HG03457 (cell line): ENCODE data around the gene PIGA.
"Not testable (repeated sequence)": the region's sequence is repeated elsewhere in the genome, so short reads cannot be mapped to it uniquely, and the experiment has no call there.

ENCODE experiments used
- ATAC-seq: cut with Tn5 transposase; IDR thresholded peaks from one replicate; pipeline ENCODE4 v1.9.1; 2021; ENCODE audit warnings: moderate number of reproducible peaks; ENCODE audit not compliant: unreplicated experiment

Gene PIGA

DNA sequence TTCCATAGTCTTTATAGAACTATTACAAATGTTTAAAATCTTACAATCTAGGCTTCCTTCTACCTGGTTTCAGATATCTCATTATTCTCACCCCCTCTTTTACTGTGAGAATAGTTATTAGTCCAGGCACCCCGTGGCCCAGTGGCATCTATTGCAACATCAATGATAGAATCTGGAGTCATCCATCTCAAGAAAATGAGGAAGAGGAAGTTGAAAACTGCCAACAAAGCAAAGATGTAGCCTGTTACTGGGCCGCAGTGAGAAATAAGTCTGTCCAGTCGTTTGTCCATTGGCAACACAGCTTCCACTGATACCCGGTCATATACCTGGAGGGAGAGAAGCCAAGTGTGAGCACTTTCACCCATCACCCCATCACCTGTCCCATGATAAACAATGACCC, 13.9 kb downstream of the PIGA start:
- ATAC-seq, result no peak

GRCh38 chrX:15320297-15320696, 15.0 kb downstream of the PIGA start:
- ATAC-seq, result no peak

- no peak for ATAC-seq
These were observed 16.2 kb downstream of the PIGA start for GRCh38 chrX:15319075-15319474.

- ATAC-seq, result no peak
These were observed 19.8 kb downstream of the PIGA start, which contains the start of gene ASB11 for GRCh38 chrX:15315509-15315908. Gene ASB11 (minus strand): TSS chrX:15315640. CDS start chrX:15315605, 35 bp downstream.

DNA sequence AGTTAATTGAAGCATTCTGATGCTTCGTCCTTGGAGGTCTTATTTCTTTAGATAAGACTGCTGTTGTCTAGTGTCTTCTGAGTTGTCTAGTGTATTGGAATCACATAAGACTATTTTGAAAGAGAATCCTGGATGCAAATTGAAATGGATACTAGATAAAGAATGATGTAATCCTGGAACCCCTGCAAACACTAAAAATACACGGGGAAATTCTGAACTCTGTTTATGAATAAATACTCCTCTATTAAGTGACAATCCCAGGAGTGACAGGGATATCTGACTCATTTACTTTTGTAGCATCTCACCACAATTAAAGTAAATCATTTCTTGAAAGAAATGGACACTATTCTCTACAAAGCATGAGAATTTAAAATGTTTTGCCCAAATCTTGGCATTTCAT, 20.9 kb downstream of the PIGA start:
- ATAC-seq, result no peak

- no peak for ATAC-seq
These were observed 24.2 kb downstream of the PIGA start for GRCh38 chrX:15311119-15311518.

DNA sequence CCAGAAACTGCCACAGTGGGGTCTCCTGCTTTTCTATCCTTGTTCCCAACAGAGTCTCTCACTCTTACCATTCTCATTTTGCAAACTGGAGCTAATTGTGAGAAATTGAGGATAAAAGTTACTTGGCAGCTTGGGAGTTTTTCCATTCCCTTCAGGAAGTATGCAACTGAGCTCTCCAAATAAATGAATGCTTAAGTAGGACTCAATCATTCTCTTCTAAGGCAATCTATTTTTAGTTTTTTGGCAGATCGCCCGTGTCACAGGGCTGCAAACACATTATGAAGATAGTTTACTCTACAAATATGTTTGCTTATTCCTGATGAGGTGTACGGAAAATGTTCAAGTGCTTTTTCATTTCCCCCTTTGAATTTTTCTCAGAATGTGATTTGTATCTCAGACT, 25.2 kb downstream of the PIGA start:
- no peak for ATAC-seq

DNA sequence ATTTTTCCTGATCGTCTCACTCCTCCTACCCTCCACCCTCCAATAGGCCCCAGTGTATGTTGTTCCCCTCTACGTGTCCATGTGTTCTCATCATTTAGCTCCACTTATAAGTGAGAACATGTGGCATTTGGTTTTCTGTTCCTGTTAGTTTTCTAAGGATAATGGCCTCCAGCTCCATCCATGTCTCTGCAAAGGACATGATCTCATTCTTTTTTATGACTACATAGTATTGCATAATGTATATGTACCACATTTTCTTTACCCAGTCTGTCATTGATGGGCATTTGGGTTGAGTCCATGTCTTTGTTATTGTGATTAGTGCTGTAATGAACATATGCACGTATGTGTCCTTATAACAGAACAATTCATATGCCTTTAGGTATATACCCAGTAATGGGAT, 29.4 kb downstream of the PIGA start:
- ATAC-seq, result not testable (repeated sequence)

DNA sequence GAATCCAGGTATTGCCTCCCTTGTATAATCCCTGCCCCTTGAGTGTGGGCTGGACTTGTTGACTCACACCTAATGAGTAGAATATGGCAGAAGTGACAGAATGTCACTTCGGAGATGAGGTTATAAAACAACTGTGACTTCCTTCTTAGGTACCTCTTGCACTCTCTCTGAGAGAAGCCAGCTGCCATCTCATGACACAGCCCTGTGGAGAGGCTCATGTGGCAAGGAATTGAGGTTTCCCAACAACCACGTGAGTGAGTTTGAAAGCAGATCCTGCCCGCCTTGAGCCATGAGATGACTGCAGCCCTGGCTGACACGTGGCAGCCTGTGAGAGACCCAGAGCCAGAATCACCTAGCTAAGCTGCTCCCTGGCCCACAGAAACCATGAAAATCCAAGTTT, 33.4 kb downstream of the PIGA start:
- no peak for ATAC-seq

GRCh38 chrX:15299941-15300851, 35.1 kb downstream of the PIGA start:
- no peak for ATAC-seq

- no peak for ATAC-seq
These were observed 36.5 kb downstream of the PIGA start for GRCh38 chrX:15298780-15299179.

DNA sequence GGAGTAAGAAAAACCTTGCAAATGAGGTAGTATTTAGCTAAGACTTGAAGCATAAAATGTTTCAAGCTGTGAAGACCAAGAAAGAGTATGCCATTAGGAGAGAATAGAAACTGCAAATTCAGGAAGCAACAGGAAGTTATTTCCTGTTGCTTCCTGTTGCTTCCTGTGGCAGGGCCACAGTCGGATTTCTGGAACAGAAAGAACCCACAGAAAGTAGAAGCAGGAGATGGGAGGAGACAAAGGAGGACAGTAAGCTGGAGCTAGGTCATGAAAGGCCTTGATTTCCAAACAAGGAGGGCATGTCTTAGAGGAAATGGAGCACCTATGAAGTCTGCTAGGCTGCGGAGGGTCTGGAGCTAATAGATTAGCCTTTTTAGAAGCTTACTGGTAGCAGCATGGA, 37.1 kb downstream of the PIGA start:
- no peak for ATAC-seq

- ATAC-seq, result no peak
These were observed 41.9 kb downstream of the PIGA start for GRCh38 chrX:15293451-15293850.

DNA sequence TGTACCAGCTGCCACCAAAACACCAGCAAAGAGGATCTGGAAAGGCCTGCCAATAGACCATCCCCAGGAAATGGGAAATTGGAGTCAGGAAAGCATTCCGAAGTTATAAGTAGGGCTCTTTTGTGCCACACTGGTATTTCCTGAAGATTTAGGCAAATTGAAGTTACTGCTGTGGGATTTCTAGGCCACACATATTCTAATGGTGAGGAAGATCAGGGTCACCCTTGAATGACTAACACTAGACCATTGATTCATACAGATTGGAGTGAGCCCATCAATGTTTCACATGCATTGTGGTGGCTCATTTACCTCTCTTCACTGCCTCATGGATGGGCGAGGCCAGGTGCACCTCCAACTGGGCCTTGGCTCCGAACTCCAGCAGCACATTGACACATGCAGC, 42.5 kb downstream of the PIGA start:
- ATAC-seq, result no peak

DNA sequence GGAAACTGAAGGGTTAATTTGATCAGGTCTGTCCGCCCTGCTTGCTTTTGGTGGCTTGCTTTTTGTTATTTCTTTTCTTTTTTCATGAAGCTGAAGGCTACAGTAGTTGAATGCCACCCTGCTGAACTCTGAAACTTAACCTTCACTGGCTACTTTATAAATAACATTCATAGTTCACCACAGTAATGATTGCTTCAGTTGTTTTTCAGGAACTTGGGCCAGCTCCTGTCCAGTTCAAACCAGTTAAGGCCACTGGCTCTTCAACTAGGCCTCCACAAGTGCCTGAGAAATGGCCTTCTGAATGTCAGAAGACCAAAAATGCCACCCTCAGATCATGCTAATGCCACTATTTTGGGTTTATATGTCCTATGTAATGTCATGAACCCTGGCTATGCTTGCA, 57.7 kb downstream of the PIGA start:
- no peak for ATAC-seq

DNA sequence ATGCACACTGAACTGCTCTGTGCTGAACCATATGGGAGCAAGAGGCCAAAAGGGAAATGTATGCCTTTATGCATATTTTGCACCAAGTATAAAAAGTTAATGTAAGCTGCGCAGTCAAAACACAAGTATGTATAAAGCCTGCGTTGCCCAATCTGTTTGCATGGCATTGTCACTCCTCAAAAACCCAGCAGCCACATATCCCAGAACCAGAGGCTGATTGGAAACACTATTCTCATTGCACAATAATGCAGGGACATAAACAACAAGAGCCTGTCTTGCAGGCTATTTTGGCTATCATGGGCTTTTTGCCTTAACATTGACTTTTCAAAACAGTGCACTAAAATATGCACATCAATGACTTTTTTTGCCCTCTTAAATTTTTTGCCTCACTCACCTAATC, 60.4 kb downstream of the PIGA start:
- no peak for ATAC-seq

- not testable (repeated sequence) for ATAC-seq
These were observed 62.0 kb downstream of the PIGA start for GRCh38 chrX:15273275-15273674.

DNA sequence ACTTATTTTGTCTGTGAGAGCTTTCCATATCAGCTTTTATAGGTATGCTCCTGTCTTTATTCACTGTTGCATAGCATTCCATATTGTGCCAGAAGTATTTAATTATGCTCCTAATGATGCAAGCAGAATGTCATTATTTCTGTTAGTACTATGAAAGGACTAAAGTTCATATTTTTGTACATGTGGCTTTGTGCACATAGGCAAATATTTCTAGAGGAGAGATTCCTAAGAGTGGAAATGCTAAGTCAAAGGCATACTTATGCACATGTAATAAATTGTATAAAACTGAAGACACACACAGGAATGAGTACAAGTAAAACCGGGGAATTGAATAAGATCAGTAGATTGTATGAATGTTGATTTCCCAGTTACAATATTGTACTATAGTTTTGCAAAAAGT, 63.6 kb downstream of the PIGA start:
- ATAC-seq, result no peak

- no peak for ATAC-seq
These were observed 65.5 kb downstream of the PIGA start, which contains the start of gene ASB9 for GRCh38 chrX:15269618-15270521. Gene ASB9 (minus strand): TSS chrX:15270083. CDS start chrX:15269874, 209 bp downstream.
